ENCODE measurements around the gene GM2A.
"Not testable (repeated sequence)": the region's sequence is repeated elsewhere in the genome, so short reads cannot be mapped to it uniquely, and the experiment has no call there.

The GM2A gene

GRCh38 chr5:151286246-151286645 is 33.3 kb downstream of the GM2A start:
- no peak for DNase-seq (ENCODE audit: low read depth, low spot score)

DNA sequence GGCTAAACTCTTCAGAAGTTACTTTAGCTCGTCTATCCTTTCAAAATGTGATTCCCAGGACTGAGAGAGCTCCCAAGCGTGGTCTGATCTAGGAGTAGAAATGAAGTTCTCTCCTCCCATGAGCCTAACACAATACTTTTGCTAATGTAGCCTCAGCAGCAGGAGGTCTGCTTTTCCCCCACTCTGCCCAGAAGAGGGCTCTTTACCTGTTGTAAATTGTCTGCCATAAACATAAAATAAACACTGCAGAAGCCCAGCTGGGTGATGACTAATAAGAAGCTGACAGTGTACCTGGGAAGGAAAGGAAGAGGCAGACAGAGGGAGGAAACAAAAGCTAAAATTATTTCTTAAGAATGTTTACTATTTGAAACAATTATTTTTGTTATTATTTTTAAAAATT is 35.2 kb downstream of the GM2A start:
- no peak for DNase-seq (ENCODE audit: low read depth, low spot score)

DNA sequence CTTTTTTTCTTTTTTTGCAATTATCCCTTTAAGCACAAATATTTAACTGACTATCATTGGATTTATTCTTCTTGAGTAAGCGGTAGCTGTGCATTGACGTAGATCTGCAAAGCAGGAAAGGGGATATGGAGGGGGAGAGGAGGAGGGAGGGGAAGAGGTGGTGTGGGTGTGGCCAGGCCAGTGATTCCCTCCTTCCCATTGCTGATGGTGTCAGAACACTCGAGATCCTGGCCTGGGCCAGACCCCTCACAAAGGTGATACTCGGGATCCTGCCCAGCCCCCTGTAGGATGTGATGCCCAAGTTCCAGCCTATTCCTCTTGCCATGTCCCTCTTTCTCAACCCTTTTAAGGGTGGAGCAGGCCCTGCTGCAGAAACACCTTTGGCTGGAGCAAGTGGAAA is 40.6 kb downstream of the GM2A start:
- DNase-seq (ENCODE audit: low read depth, low spot score): no peak

DNA sequence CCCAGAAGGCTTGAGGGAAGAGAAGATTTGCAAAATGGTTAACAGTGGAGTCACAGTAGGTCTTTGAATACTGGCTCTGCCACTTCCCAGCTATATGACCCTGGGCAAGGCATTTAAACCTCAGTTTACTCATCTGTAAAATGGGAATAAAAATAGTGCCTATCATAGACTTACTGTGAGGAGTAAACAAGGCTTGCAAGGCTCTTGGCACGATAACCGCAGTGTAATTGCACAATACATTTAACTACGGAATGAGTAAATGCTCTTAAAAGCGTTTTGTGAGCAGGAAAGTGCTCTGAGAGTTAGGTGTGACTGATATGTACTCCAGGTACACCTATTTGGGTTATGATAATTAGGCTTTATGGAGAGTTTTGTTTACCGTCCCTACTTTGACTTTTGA is 42.2 kb downstream of the GM2A start:
- DNase-seq (ENCODE audit: low read depth, low spot score): no peak

DNA sequence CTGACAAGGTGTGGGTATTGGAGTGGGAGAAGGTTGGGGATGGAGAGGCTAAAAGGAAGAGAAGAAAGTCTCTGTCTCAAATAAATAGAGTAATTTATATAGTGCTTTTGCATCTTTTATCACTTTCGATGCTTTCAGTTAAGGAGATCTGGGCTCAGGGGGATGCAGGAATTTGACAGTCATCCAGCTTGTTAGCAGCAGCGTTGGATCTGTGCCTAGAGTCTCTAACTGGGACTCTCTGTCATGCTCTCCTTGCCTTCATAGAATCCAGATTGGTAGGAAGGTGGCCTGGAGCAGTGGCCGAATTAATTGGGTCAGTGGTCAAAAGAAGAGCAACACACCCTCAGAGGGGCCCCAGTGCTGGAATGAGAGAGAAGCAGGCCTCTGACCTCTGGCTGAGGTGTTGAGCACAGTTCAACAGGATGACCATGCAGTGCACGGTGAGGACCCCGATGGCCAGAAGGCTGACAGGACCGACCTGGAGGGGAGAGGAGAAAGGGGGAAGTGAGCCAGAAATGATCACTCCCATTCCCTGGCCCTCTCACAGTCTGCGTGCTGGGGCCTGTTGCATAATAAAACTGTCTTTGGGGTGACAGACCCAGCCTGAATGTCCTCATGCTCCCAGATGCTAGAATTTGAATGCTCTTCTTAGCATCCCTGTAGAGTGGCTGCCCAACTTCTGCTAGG is 42.9 kb downstream of the GM2A start:
- no peak for DNase-seq (ENCODE audit: low read depth, low spot score)

- DNase-seq (ENCODE audit: low read depth, low spot score): no peak
Measured at GRCh38 chr5:151296478-151296830, 43.5 kb downstream of the GM2A start.

DNA sequence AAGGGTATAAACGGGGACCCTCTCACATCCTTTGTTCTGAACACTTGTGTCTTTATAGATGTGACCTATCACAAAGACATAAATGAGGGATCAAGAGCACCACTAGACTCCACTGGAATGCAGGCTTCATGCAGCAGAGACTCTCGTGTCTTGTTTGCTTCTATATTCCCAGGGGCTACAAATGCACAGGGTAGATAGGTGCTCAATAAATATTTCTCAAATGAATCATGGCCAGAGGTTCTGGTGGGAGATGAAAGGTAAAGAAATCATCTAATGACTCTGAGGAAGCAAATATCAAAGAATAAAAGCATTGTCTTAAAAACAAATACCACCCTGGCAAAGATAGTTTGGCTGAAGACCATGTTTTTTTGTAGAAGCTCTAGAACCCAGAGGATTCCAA is 44.0 kb downstream of the GM2A start:
- DNase-seq (ENCODE audit: low read depth, low spot score): no peak

GRCh38 chr5:151298063-151298855 is 45.3 kb downstream of the GM2A start:
- DNase-seq (ENCODE audit: low read depth, low spot score): no peak

DNA sequence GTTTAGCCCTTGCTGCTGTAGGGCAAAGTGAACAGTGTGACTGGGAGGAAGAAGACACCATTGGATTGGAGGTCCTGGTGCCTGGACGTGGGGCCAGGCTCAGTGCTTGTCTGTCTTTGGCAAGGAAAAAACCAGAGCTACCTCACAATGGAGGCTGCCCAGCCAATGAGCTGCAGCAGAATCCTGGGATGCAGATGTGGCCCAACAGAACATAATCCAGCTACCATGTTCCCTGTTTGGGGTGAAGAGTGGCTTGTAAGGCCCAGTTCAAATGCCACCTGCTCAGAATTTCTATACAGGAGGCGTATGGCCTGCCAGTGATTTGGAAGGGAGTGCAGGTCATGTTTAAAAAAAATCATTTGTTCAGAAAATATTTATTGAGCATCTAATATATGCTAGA is 50.7 kb downstream of the GM2A start, which contains the start of gene SLC36A3:
TSS of gene SLC36A3 (minus strand) at position 101 of the 400 bp plus-strand sequence. CDS start 412 bp downstream, outside the sequence.
- DNase-seq (ENCODE audit: low read depth, low spot score): no peak

DNA sequence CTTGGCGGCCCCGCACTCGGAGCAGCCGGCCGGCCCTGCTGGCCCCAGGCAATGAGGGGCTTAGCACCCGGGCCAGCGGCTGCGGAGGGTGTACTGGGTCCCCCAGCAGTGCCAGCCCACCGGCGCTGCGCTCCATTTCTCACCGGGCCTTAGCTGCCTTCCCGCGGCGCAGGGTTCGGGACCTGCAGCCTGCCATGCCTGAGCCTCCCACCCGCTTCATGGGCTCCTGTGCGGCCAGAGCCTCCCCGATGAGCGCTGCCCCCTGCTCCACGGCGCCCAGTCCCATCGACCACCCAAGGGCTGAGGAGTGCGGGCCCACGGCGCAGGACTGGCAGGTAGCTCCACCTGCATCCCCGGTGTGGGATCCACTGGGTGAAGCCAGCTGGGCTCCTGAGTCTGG is 56.3 kb downstream of the GM2A start:
- DNase-seq (ENCODE audit: low read depth, low spot score): not testable (repeated sequence)

DNA sequence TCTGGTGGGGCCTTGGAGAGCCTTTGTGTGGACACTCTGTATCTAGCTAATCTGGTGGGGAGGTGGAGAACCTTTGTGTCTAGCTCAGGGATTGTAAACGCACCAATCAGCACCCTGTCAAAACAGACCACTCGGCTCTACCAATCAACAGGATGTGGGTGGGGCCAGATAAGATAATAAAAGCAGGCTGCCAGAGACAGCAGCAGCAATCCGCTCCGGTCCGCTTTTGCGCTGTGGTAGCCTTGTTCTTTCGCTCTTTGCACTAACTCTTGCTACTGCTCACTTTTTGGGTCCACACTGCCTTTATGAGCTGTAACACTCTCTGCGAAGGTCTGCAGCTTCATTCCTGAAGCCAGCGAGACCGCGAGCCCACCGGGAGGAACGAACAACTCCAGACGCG is 56.8 kb downstream of the GM2A start:
- DNase-seq (ENCODE audit: low read depth, low spot score): not testable (repeated sequence)

DNA sequence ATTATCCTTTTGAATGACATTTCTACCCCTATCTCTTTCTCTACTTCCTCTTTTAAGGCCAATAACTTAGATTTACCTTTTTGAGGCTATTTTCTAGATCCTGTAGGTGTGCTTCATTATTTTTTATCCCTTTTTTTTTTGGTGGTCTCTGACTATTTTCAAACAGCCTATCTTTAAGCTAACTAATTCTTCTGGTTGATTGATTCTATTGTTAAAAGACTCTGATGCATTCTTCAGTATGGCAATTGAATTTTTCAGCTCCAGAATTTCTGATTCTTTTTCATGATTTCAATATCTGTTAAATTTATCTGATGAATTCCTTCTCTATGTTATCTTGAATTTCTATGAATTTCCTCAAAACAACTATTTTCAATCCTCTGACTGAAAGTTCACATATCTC is 57.9 kb downstream of the GM2A start:
- no peak for DNase-seq (ENCODE audit: low read depth, low spot score)

DNA sequence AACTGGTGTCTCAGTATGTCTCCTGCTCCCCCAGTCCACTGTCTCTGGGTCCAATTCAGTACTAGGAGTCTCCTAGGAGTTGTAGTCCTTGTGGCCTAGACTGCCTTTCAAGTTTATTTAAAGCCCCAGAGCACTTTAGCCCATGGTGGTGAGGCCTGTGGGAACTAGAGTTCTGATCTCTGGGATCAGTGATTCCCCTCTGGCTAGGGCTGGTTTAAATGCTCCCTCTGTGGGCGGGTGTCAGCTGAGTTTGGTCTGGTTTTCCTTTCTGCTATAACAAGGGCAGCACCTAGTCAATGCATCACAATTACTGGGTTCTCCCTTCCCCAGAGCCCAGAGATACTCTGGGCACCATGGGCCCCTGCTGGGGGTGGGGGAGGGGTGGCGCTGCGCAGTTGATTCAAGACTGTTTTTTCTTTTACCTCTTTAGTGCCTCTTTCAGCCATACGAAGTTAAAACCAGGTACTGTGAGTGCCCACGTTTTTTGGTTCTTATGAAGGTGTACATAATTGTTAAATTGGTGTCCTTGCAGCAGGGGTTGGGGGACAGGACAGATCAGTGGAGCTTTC is 59.9 kb downstream of the GM2A start:
- no peak for DNase-seq (ENCODE audit: low read depth, low spot score)

DNA sequence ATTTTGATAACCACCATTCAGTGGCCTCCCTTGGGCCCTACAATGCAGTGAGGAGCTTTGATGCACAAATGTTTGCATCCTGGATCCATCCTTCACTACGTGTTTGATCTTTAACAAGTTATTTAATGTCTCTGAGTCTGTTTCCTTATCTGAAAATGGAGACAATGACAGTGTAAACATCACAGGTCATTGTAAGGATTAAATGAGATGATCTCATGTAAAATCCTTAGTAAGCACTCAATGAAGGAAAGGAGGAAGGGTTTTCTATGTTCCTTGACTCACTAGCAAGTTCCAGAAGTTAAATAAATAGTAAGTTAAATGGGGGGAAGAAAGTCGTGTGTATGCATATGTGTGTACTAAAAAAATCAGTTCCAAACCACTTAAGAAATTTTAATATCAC is 60.4 kb downstream of the GM2A start:
- DNase-seq (ENCODE audit: low read depth, low spot score): no peak

DNA sequence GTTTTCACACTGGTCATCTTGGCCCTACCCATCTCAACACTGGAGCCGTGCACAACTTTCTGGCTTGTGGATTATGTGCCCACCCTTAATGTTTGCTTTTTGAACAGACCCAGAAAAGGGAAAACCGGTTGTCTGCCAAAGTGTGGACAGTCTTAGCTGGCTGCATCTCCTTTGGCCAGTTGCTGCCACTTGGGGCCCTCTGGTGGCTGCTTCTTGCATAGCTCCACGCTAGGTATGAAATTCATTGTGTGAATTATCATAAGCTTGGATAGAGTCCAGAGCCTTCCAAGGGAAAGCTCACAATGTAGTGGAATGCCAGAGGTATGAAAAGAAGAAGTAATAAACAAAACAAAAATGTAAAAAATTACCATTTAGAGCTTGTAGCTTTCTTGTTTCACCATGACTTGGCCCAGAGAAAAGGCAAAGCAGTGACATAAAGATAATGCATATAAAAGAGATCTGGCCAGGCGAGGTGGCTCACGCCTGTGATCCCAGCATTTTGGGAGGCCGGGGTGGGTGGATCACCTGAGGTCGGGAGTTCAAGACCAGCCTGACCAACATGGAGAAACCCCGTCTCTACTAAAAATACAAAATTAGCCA is 63.1 kb downstream of the GM2A start:
- DNase-seq (ENCODE audit: low read depth, low spot score): peak; percentile 4

DNA sequence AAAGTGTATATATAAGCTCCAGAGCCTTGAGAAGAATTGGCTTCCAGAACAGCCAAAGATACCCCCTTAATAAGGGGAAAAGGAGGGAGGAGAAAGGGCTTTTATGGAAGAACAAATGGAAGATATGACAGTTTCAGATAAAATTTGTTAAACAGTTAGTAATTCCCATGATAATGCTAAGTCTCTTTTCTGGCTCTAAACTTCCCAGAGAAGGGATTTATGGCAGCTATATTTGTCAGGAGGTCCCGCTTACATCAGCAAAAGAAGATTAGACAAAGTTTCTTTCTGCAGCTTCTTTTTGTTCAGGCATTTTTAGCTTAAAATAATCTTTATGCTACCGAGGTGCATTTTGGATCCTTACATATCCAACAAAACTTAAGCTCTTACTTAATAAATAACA is 64.9 kb downstream of the GM2A start:
- DNase-seq (ENCODE audit: low read depth, low spot score): no peak

DNA sequence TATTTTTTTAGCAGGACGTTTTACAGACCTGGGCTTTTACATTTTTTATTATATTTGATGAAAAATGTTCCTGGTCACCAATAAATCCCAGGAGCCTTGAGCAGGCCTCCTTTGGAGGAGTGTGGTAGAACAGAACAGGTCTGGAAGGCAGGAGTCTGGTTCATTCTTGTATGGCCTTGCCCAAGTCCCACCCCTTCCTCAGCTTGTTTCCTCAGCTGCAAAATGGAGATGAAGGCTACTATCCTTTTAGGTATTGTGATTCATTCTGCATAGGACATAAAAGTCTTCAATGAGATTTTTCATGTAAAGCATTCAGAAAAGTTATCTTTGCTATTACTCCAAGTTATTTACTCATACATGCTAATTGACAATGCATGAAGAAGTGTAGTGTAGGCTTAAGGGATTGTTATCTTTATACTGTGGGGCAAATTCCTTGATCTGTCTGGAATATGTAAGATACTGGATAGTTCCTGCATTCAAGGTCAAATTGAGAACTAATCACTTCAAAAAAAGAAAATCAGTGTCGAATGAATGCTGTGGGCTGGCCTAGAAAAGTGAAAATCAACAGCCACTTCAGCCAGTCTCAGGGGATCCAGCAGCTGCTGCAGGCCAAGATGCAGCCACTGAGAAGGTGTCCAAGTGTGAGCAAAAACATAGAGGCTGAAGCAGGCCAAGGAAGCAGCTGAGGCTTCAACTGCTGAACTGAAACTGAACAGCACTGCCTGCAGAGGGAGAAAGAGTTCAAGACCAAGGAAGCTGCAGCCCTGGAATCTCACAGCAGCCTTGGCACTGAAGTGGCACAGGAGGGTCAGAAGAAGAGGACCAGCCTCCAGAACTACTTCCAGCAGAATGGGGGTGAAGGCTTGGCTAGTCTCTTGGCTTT is 66.1 kb downstream of the GM2A start:
- DNase-seq (ENCODE audit: low read depth, low spot score): no peak
